K562 (cell line): Measurements from ENCODE around the gene TTC24. TPM values are rescaled to one million over a fixed set of nuclear protein-coding genes. Genes with fewer than 3 reads are reported as not detected.

ENCODE experiments used
- EP300 ChIP-seq: IDR thresholded peaks from 2 replicates; pipeline ENCODE4 v1.6.1; 2012; ENCODE audit warnings: low read length, improper control_type of control experiment
- JUNB ChIP-seq: fragments of 450-650 bp; formaldehyde crosslinking; conservative IDR thresholded peaks from 2 replicates; pipeline ENCODE4 v1.4.0; 2020; ENCODE audit warnings: mild to moderate bottlenecking
- MGA ChIP-seq: fragments of 450-650 bp; IDR thresholded peaks from 2 replicates; pipeline ENCODE4 v1.6.1; 2016; ENCODE audit warnings: mild to moderate bottlenecking, moderate library complexity
- PCBP2 ChIP-seq: fragments of 200-400 bp; formaldehyde crosslinking; IDR thresholded peaks from 2 replicates; pipeline ENCODE4 v1.6.1; 2018; ENCODE audit warnings: low read length, low read depth, mild to moderate bottlenecking, moderate library complexity; ENCODE audit not compliant: poor library complexity, severe bottlenecking
- ZBTB11 ChIP-seq, 3 experiments: fragments of 200-800 bp in 1 of 3; fragments of 250-450 bp in 1 of 3; fragments of 450-650 bp in 1 of 3; sonication (Bioruptor Pico) in 1 of 3; sonication (Bioruptor generic) in 1 of 3; formaldehyde crosslinking in 1 of 3; IDR thresholded peaks; 2 replicates each; pipeline versions ENCODE4 v1.6.1 to v1.8.0; 2016 to 2022; ENCODE audit warnings: mild to moderate bottlenecking in 2 of 3, missing genetic modification characterization in 2 of 3, missing compliant biosample characterization in 1 of 3, moderate library complexity in 1 of 3
- ZNF785 ChIP-seq: fragments of 250-450 bp; sonication (Bioruptor Pico); IDR thresholded peaks from 2 replicates; pipeline ENCODE4 v1.4.0; 2020; ENCODE audit warnings: mild to moderate bottlenecking
- ZZZ3 ChIP-seq: fragments of 450-650 bp; IDR thresholded peaks from 2 replicates; pipeline ENCODE4 v1.6.1; 2016; ENCODE audit warnings: antibody characterized with exemption, mild to moderate bottlenecking, moderate library complexity
- polyA plus RNA-seq, 8 experiments: library from polyadenylated mRNA; depleted of rRNA in 4 of 8; stranded (reverse) in 5 of 8; unstranded in 3 of 8; fragments of >200 nt; fragmentation: Nextera tagmentation in 2 of 8; fragmentation: Illumina TruSeq in 1 of 8; extraction: Ambion mirVana in 2 of 8; extraction: Trizol in 1 of 8; gene quantifications; 2 replicates each; pipeline versions ENCODE4 v1.2.1 to v1.2.3, GENCODE V29; 2011 to 2014; ENCODE audit warnings: inconsistent platforms in 1 of 8, missing spikeins in 1 of 8
- total RNA-seq, 7 experiments: library from RNA; depleted of rRNA in 6 of 7; stranded (reverse); fragments of >200 nt in 6 of 7; fragmentation: Illumina TruSeq in 2 of 7; extraction: Trizol in 2 of 7; gene quantifications; 2 replicates each; pipeline versions ENCODE4 v1.2.1 to v1.2.3, GENCODE V29; 2011 to 2021; ENCODE audit warnings: low replicate concordance in 1 of 7
- TF ChIP-seq, protein P1 (sequence below): IDR thresholded peaks from 2 replicates; pipeline ENCODE4 v1.6.1; 2011; ENCODE audit not compliant: insufficient read length; ENCODE audit errors: extremely low read depth
- TF ChIP-seq, protein P2 (sequence below): fragments of 450-650 bp; conservative IDR thresholded peaks from 2 replicates; pipeline ENCODE4 v1.6.1; 2016; ENCODE audit warnings: missing genetic modification characterization, low read depth, mild to moderate bottlenecking, missing compliant biosample characterization, moderate library complexity

Gene TTC24
- total and polyA plus RNA-seq, 9 of the 15 experiments (the other 6 are each of a cell fraction or from before 2014, with no cell fraction given): not detected

DNA sequence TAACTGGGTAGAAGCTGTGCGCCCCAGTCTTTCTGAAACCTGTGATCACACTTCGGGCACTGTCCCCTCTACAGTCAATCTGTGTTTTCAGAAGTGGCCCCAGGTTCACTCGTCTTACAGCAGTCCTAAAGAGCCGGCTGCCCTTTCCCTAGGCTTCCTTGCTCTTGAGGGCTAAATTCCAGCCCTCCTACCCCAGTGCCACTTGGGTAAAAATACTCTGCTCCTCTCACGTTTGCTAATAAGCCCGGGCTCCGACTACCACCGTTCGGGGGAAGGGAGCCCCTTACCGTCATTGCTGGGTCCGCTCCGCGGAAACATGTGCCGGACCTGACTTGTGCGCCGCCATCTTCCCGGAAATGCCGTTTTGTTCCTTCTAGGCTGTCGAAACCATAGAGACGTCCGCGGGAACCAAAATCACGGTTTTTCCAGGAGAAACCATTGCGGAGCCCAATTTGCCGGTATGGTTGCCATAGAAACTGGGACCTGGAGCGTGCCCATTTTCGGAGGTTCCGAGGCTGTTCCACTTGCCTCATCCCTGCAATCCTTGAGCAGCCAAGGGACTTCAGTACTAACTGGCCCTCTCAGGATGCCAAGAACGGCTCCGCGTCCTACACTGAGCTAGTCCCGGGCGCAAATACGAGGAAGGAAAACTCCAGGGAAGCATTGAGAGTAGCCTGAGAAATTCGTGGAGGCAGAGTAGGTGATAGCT lies 21.8 kb downstream of the TTC24 start, which contains the start of gene GPATCH4 (continued):
- TF ChIP-seq ZBTB11 (CRISPR knock-in tag; IDR thresholded peaks at IDR 0.05) (peak in 1 of 3 experiments; percentile 56; a peak in 1 of 6 replicates), EP300 (peak; percentile 49; the same call in 1 of the 2 replicates), MGA (no peak; the same call in 1 of the 2 replicates), ZZZ3 (no peak; the same call in 1 of the 2 replicates), ZNF785 (no peak), PCBP2 (no peak), JUNB (CRISPR knock-in tag) (no peak)
- TF ChIP-seq, protein P1, sequence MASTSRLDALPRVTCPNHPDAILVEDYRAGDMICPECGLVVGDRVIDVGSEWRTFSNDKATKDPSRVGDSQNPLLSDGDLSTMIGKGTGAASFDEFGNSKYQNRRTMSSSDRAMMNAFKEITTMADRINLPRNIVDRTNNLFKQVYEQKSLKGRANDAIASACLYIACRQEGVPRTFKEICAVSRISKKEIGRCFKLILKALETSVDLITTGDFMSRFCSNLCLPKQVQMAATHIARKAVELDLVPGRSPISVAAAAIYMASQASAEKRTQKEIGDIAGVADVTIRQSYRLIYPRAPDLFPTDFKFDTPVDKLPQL: no peak
- TF ChIP-seq, protein P2, sequence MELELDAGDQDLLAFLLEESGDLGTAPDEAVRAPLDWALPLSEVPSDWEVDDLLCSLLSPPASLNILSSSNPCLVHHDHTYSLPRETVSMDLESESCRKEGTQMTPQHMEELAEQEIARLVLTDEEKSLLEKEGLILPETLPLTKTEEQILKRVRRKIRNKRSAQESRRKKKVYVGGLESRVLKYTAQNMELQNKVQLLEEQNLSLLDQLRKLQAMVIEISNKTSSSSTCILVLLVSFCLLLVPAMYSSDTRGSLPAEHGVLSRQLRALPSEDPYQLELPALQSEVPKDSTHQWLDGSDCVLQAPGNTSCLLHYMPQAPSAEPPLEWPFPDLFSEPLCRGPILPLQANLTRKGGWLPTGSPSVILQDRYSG: no peak
